ENCODE data around the gene TMEM176A. TPM values are rescaled to one million over a fixed set of nuclear protein-coding genes. Genes with fewer than 3 reads are reported as not detected.

Gene TMEM176A
- total and polyA plus RNA-seq, 4 experiments from 2014 or later = 0.26 to 2.6 (median 1.1) TPM; not detected in 1

Other genes starting within 250 kb of the TMEM176A start
- gene GIMAP4, start 233.4 kb upstream of the TMEM176A start, total RNA-seq = 100 to 1,000 TPM; 418 to 448 TPM
- 100 to 1,000 TPM; 449 to 613 TPM for gene GIMAP4, start 233.4 kb upstream of the TMEM176A start, polyA plus RNA-seq
- 100 to 1,000 TPM; 158 to 173 TPM for gene GIMAP6, start 168.4 kb upstream of the TMEM176A start, total RNA-seq
- gene GIMAP6, start 168.4 kb upstream of the TMEM176A start, polyA plus RNA-seq = 100 to 1,000 TPM; 115 to 154 TPM
- 100 to 1,000 TPM; 238 to 244 TPM for gene GIMAP2, start 115.1 kb upstream of the TMEM176A start, total RNA-seq
- 100 to 1,000 TPM in 1 of 2 donors, 10 to 100 TPM in 1; 90.0 to 110 TPM for gene GIMAP2, start 115.1 kb upstream of the TMEM176A start, polyA plus RNA-seq
- 10 to 100 TPM; 93.7 to 97.6 TPM for gene GIMAP1, start 84.2 kb upstream of the TMEM176A start, total RNA-seq
- gene GIMAP1, start 84.2 kb upstream of the TMEM176A start, polyA plus RNA-seq = 10 to 100 TPM; 36.6 to 69.2 TPM
- gene GIMAP5, start 63.4 kb upstream of the TMEM176A start, total RNA-seq = 100 to 1,000 TPM; 296 to 297 TPM
- 100 to 1,000 TPM; 415 to 679 TPM for gene GIMAP5, start 63.4 kb upstream of the TMEM176A start, polyA plus RNA-seq
- 1 to 10 TPM; 1.6 to 2.3 TPM for gene TMEM176B, start 405 bp upstream of the TMEM176A start, total RNA-seq
- not detected for gene TMEM176B, start 405 bp upstream of the TMEM176A start, polyA plus RNA-seq
- gene AOC1, start 51.7 kb downstream of the TMEM176A start, total RNA-seq = not detected
- gene AOC1, start 51.7 kb downstream of the TMEM176A start, polyA plus RNA-seq = not detected
- 1 to 10 TPM; 2.3 to 2.6 TPM for gene KCNH2, start 177.6 kb downstream of the TMEM176A start, total RNA-seq
- 1 to 10 TPM; 1.8 to 2.4 TPM for gene KCNH2, start 177.6 kb downstream of the TMEM176A start, polyA plus RNA-seq
- 1 to 10 TPM; 4.0 to 4.6 TPM for gene NOS3, start 190.2 kb downstream of the TMEM176A start, total RNA-seq
- 10 to 100 TPM in 1 of 2 donors, 1 to 10 TPM in 1; 6.6 to 14.9 TPM for gene NOS3, start 190.2 kb downstream of the TMEM176A start, polyA plus RNA-seq
- 10 to 100 TPM; 29.3 to 29.9 TPM for gene ATG9B, start 223.7 kb downstream of the TMEM176A start, total RNA-seq
- gene ATG9B, start 223.7 kb downstream of the TMEM176A start, polyA plus RNA-seq = 10 to 100 TPM; 16.9 to 36.6 TPM
- gene ABCB8, start 227.7 kb downstream of the TMEM176A start, total RNA-seq = 10 to 100 TPM; 71.2 to 75.8 TPM
- gene ABCB8, start 227.7 kb downstream of the TMEM176A start, polyA plus RNA-seq = 10 to 100 TPM; 17.8 to 22.8 TPM
- 10 to 100 TPM; 10.6 to 11.6 TPM for gene ASIC3, start 247.8 kb downstream of the TMEM176A start, total RNA-seq
- not detected for gene ASIC3, start 247.8 kb downstream of the TMEM176A start, polyA plus RNA-seq